PC-3 (cell line): ENCODE results near the gene PRPF6. TPM values are rescaled to one million over a fixed set of nuclear protein-coding genes. Genes with fewer than 3 reads are reported as not detected.
A peak's percentile ranks its signal among the peaks of the same experiment; 100 is the strongest.

ENCODE experiments used
- ATAC-seq: fragments of 200-7000 bp; cut with Tn5 transposase; 2 replicates; pipeline ENCODE4 v1.9.1; 2020; ENCODE audit warnings: mild to moderate bottlenecking, moderate library complexity
- BruUV-seq: library from RNA; stranded (reverse); fragments of 400-500 nt; replicated peaks from 2 replicates; lab custom pipeline; 2021; lab: Mats Ljungman, UMichigan
- CTCF ChIA-PET: fragments of 300-600 bp; sonication (Branson Sonifier 250); formaldehyde crosslinking; loops from one replicate; lab custom pipeline; 2022; ENCODE audit warnings: antibody characterized with exemption; lab: Charles Lee
- POLR2A ChIA-PET: fragments of 300-600 bp; sonication (Branson Sonifier 250); formaldehyde crosslinking; loops from one replicate; lab custom pipeline; 2022; ENCODE audit warnings: antibody characterized with exemption; ENCODE audit not compliant: unreplicated experiment; lab: Charles Lee
- DNase-seq: peaks from one replicate; pipeline ENCODE4 v3.0.0-alpha.2; 2015
- H2AFZ ChIP-seq: fragments of 300-600 bp; sonication (generic); 2 replicates; pipeline ENCODE4 v1.6.0; 2016; ENCODE audit warnings: antibody characterized with exemption, low read length
- H3F3A ChIP-seq: fragments of 300-600 bp; sonication (generic); one replicate; pipeline ENCODE4 v1.6.0; 2017; ENCODE audit warnings: antibody characterized with exemption, low read length, control low read depth, mild to moderate bottlenecking; ENCODE audit not compliant: unreplicated experiment
- H3K27ac ChIP-seq: fragments of 300-600 bp; sonication (generic); 2 replicates; pipeline ENCODE4 v1.5.1; 2016; ENCODE audit warnings: mild to moderate bottlenecking, low read length
- H3K27me3 ChIP-seq: fragments of 300-600 bp; sonication (generic); 2 replicates; pipeline ENCODE4 v1.6.1; 2016; ENCODE audit warnings: low read length, mixed read lengths
- H3K36me3 ChIP-seq: fragments of 300-600 bp; sonication (generic); 2 replicates; pipeline ENCODE4 v1.6.1; 2016; ENCODE audit warnings: low read depth, mixed run types, low read length, mixed read lengths
- H3K4me1 ChIP-seq: fragments of 300-600 bp; sonication (generic); 2 replicates; pipeline ENCODE4 v1.5.1; 2016; ENCODE audit warnings: low read length; ENCODE audit not compliant: insufficient read depth
- H3K4me2 ChIP-seq: fragments of 300-600 bp; sonication (generic); 2 replicates; pipeline ENCODE4 v1.6.0; 2016; ENCODE audit warnings: low read length
- H3K4me3 ChIP-seq: fragments of 300-600 bp; sonication (generic); 2 replicates; pipeline ENCODE4 v1.5.1; 2016; ENCODE audit warnings: mild to moderate bottlenecking, low read length, mixed read lengths
- H3K79me2 ChIP-seq: fragments of 300-600 bp; sonication (generic); 2 replicates; pipeline ENCODE4 v1.6.1; 2017; ENCODE audit warnings: low read length, mixed read lengths
- H3K9ac ChIP-seq: fragments of 300-600 bp; sonication (generic); 2 replicates; pipeline ENCODE4 v1.6.0; 2016; ENCODE audit warnings: mild to moderate bottlenecking, low read length
- H3K9me2 ChIP-seq: fragments of 300-600 bp; sonication (generic); replicated peaks from 2 replicates; pipeline ENCODE4 v1.6.1; 2016; ENCODE audit warnings: mixed run types, low read length, mixed read lengths
- H3K9me3 ChIP-seq: fragments of 300-600 bp; sonication (generic); 2 replicates; pipeline ENCODE4 v1.6.1; 2016; ENCODE audit warnings: low read length, mixed read lengths
- H4K20me1 ChIP-seq: fragments of 300-600 bp; sonication (generic); 2 replicates; pipeline ENCODE4 v1.6.1; 2016; ENCODE audit warnings: low read length, mixed read lengths
- EZH2 ChIP-seq: fragments of 300-600 bp; sonication (generic); IDR thresholded peaks from one replicate; pipeline ENCODE4 v1.6.1; 2017; ENCODE audit warnings: antibody characterized with exemption, mild to moderate bottlenecking, low read length; ENCODE audit not compliant: unreplicated experiment
- EZH2phosphoT487 ChIP-seq: fragments of 300-600 bp; sonication (generic); IDR thresholded peaks from 2 replicates; pipeline ENCODE4 v1.6.1; 2018; ENCODE audit warnings: mild to moderate bottlenecking, antibody characterized with exemption, low read length, borderline replicate concordance
- intact Hi-C: fragments of 100-400 bp; cut with micrococcal nuclease; formaldehyde crosslinking; loops from 2 replicates; pipeline ENCODE4 v1.9.0; 2023
- total RNA-seq: library from RNA; depleted of rRNA; stranded (reverse); fragments of >200 nt; gene quantifications from 2 replicates; pipeline ENCODE4 v1.2.3, GENCODE V29; 2014
- TF ChIP-seq, protein P1 (sequence below): fragments of 300-600 bp; sonication (generic); conservative IDR thresholded peaks from 2 replicates; pipeline ENCODE4 v1.5.1; 2017; ENCODE audit warnings: antibody characterized with exemption, low read depth, mild to moderate bottlenecking, low read length

The PRPF6 gene
- total RNA-seq, 1 experiment from 2014 or later = 67.1 TPM

GRCh38 chr20:63957690-63958441 lies 23.1 kb upstream of the PRPF6 start:
- Histone ChIP-seq H2AFZ (no peak overlapping the region), H3K27me3 (no peaks in the 10 kb centered on the region), H3K79me2 (peaks cover 33% of the 10 kb centered on the region), H3K27ac (peak overlapping the region; percentile 91), H3K9me2 (no peaks in the 10 kb centered on the region), H3F3A (no peaks in the 10 kb centered on the region), H3K9me3 (no peaks in the 10 kb centered on the region), H3K36me3 (peaks cover 5% of the 10 kb centered on the region; the same call in 1 of the 2 replicates), H3K4me3 (no peak overlapping the region; the same call in 1 of the 2 replicates), H4K20me1 (peaks cover 18% of the 10 kb centered on the region; the same call in 1 of the 2 replicates), H3K4me2 (peak overlapping the region; percentile 89), H3K9ac (peak overlapping the region; percentile 85), H3K4me1 (peaks cover 33% of the 10 kb centered on the region)
- intact Hi-C loops = loop anchor here (2.0 to 5.0 kb wide), 2 partner anchors 47 to 421 kb away; partner anchors contain the start of gene PTK6
- DNase-seq (peak; percentile 50), ATAC-seq (no peak)
- no peak for TF ChIP-seq EZH2
- TF ChIP-seq EZH2phosphoT487 = no peak
- TF ChIP-seq, protein P1, sequence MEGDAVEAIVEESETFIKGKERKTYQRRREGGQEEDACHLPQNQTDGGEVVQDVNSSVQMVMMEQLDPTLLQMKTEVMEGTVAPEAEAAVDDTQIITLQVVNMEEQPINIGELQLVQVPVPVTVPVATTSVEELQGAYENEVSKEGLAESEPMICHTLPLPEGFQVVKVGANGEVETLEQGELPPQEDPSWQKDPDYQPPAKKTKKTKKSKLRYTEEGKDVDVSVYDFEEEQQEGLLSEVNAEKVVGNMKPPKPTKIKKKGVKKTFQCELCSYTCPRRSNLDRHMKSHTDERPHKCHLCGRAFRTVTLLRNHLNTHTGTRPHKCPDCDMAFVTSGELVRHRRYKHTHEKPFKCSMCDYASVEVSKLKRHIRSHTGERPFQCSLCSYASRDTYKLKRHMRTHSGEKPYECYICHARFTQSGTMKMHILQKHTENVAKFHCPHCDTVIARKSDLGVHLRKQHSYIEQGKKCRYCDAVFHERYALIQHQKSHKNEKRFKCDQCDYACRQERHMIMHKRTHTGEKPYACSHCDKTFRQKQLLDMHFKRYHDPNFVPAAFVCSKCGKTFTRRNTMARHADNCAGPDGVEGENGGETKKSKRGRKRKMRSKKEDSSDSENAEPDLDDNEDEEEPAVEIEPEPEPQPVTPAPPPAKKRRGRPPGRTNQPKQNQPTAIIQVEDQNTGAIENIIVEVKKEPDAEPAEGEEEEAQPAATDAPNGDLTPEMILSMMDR = no peak
- POLR2A ChIA-PET = no interaction called here
- CTCF ChIA-PET = no interaction called here
- BruUV-seq = no TSS peak

DNA sequence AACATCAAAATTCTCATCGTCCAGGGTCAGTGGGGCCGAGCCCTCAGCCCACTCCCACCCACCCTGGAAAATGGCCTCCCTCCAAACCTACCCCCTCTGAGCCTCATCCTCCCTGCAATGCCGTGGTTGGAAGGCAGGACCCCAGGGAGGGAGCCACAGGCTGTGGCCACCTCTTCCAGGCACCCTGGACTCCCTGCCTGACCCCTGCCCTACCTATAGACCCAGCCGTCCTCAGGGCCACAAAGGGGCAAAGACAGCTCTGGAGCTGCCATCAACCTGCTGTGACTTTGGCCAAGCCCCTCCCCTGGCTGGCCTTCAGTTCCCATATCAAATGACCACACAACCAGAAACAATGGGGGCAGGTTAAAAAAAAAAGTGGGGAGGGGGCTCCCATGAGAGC lies 22.5 kb upstream of the PRPF6 start:
- H3K9ac ChIP-seq = no peak overlapping the region
- DNase-seq (no peak), ATAC-seq (no peak)
- H2AFZ ChIP-seq = no peak overlapping the region
- H3K27ac ChIP-seq = no peak overlapping the region
- H3K79me2 ChIP-seq = peaks cover 27% of the 10 kb centered on the region
- TF ChIP-seq, protein P1 = no peak
- no peak for TF ChIP-seq EZH2
- POLR2A ChIA-PET = no interaction called here
- no peaks in the 10 kb centered on the region for H3K9me3 ChIP-seq
- CTCF ChIA-PET = no interaction called here
- H3K27me3 ChIP-seq = no peaks in the 10 kb centered on the region
- peaks cover 33% of the 10 kb centered on the region for H3K4me1 ChIP-seq
- H3K4me2 ChIP-seq = no peak overlapping the region
- intact Hi-C loops = loop anchor here (5.0 kb wide), 1 partner anchor 421 kb away; the partner anchor contains the start of gene PTK6
- no peak overlapping the region for H3K4me3 ChIP-seq
- BruUV-seq = no TSS peak
- no peaks in the 10 kb centered on the region for H3K9me2 ChIP-seq
- peaks cover 18% of the 10 kb centered on the region; the same call in 1 of the 2 replicates for H4K20me1 ChIP-seq
- H3K36me3 ChIP-seq = peaks cover 5% of the 10 kb centered on the region; the same call in 1 of the 2 replicates
- no peaks in the 10 kb centered on the region for H3F3A ChIP-seq
